Spleen (tissue), 11 donors: Measurements from ENCODE around the gene TOR1B. TPM values are rescaled to one million over a fixed set of nuclear protein-coding genes. Genes with fewer than 3 reads are reported as not detected.

ENCODE experiments used
- DNase-seq: peaks from one replicate; pipeline ENCODE4 v3.0.0-alpha.2; 2020
- H3K27ac ChIP-seq, 8 donors: fragments of 200-600 bp; sonication (generic) in 7 of 8; 1 replicate in 4 of 8; 2 replicates in 4 of 8; pipeline versions ENCODE4 v1.5.0 to v1.8.0; 2016 to 2021; ENCODE audit warnings: inconsistent platforms in 4 of 8, mild to moderate bottlenecking in 4 of 8, moderate library complexity in 1 of 8
- H3K27me3 ChIP-seq, 7 donors: fragments of 200-600 bp; sonication (generic) in 6 of 7; replicated peaks in 1 of 7; 1 replicate in 4 of 7; 2 replicates in 3 of 7; pipeline versions ENCODE4 v1.5.0 to v1.8.0; 2016 to 2021; ENCODE audit warnings: inconsistent platforms in 3 of 7, mild to moderate bottlenecking in 1 of 7
- H3K36me3 ChIP-seq, 6 donors: fragments of 200-600 bp; sonication (generic) in 5 of 6; 1 replicate in 4 of 6; 2 replicates in 2 of 6; pipeline versions ENCODE4 v1.5.0 to v1.8.0; 2016 to 2021; ENCODE audit warnings: inconsistent platforms in 2 of 6
- H3K4me1 ChIP-seq, 6 donors: fragments of 200-600 bp; sonication (generic) in 5 of 6; 1 replicate in 3 of 6; 2 replicates in 3 of 6; pipeline versions ENCODE4 v1.5.0 to v1.8.0; 2016 to 2021; ENCODE audit warnings: inconsistent platforms in 3 of 6
- H3K4me3 ChIP-seq, 8 donors: fragments of 200-600 bp; sonication (generic) in 7 of 8; 1 replicate in 4 of 8; 2 replicates in 4 of 8; pipeline versions ENCODE4 v1.5.0 to v1.8.0; 2016 to 2021; ENCODE audit warnings: inconsistent platforms in 4 of 8, mild to moderate bottlenecking in 4 of 8, moderate library complexity in 2 of 8
- H3K9me3 ChIP-seq, 8 donors: fragments of 200-600 bp; sonication (generic) in 7 of 8; 1 replicate in 4 of 8; 2 replicates in 4 of 8; pipeline versions ENCODE4 v1.5.0 to v1.8.0; 2016 to 2021; ENCODE audit warnings: inconsistent platforms in 4 of 8
- POLR2A ChIP-seq, 3 donors: fragments of 450-650 bp; IDR thresholded peaks; one replicate each; pipeline ENCODE4 v1.5.1; 2017; ENCODE audit warnings: antibody characterized with exemption in 3 of 3, mild to moderate bottlenecking in 1 of 3
- POLR2AphosphoS5 ChIP-seq, 3 donors: sonication (generic); formaldehyde crosslinking; IDR thresholded peaks; one replicate each; pipeline ENCODE4 v1.5.1; 2017; ENCODE audit warnings: antibody characterized with exemption in 3 of 3
- WGBS, 5 donors: extraction: QIAGEN DNeasy Blood & Tissue Kit in 3 of 5; methylation state at CpG; one replicate each; pipeline versions ENCODE4 v1.1.5 to v1.1.7; 2013 to 2018; 5-methylcytosine and 5-hydroxymethylcytosine counted together
- intact Hi-C: fragments of 100-400 bp; cut with DNase I; formaldehyde crosslinking; loops from one replicate; pipeline ENCODE4 v1.15.0; 2023; ENCODE audit warnings: low total_unique reads
- polyA plus RNA-seq, 3 donors: library from polyadenylated mRNA; stranded (reverse); fragments of 200-250 nt; gene quantifications; one replicate each; pipeline ENCODE4 v1.2.1, GENCODE V29; 2013
- total RNA-seq, 7 donors: library from RNA; depleted of rRNA in 3 of 7; stranded (reverse); fragments of >200 nt in 3 of 7; fragmentation: NEBNext Ultra II Directional in 4 of 7; extraction: Animal tissue kit (Norgen Biotek cat#: 25700) in 4 of 7; gene quantifications; one replicate each; pipeline versions ENCODE4 v1.1.0 to v1.2.1, GENCODE V29; 2016 to 2021
- TF ChIP-seq, protein P1 (sequence below), 11 experiments: fragments of 200-600 bp in 7 of 11; fragments of 450-650 bp in 4 of 11; sonication (generic) in 4 of 11; IDR thresholded peaks in 8 of 11; conservative IDR thresholded peaks in 3 of 11; 1 replicate in 7 of 11; 2 replicates in 4 of 11; pipeline versions ENCODE4 v1.4.0 to v1.8.0; 2016 to 2021; ENCODE audit warnings: antibody characterized with exemption in 11 of 11, inconsistent platforms in 4 of 11, mild to moderate bottlenecking in 1 of 11
- donor health status: healthy with polysubstance abuse.
- donor health status: DM: no; HTN: no; CAD: no; lungs with moderate emphysema.
- donor health status: DM: no; HTN: no; CAD: no.
- donor health status: Bipolar disorder and iron deficiency.
- donor health status: healthy.
- donor health status: DM: no; HTN: no; CAD: no.
- donor health status: DM: yes; HTN: yes; CAD: no.

The TOR1B gene
- total and polyA plus RNA-seq, 10 donors = 5.3 to 38.0 (median 17.5) TPM

DNA sequence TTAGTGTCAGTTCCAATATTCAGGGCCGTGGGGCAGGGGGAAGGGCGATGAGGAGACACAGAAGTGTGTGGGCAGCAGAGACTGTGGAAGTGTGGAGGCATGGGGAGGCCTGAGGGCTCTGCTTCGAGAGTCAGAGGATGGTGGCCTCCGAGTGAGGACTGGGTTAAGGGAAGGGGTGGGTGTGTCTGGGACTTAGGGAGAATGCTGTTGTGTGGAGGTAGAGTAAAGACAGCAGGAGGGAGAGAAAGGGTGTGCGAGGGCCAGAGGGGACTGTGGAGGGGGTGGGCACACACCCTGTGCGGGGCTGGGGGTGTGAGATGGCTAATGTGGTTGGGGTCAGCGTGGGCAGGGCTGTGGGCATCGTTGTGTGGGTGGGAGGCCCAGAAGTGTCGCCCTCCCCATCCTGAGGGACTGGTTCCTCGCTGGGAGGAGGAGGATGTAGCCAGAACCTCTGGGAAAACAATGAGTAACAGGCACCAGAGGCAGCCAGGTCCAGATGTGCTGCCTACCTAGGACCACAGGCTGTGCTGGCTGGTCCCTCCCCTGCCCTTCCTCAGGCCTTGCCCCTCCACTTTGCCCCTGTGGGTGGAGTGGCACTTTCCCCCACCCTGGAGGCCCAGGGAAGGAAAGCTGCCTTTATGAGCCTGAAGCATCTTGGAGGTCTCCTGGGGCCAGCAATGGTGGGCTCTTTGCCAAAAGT, 36.5 kb downstream of the TOR1B start:
- 67 to 77% (median 76%) methylated on average over 8 to 10 of the region's 10 CpGs for WGBS, 5 donors
- intact Hi-C loops = no loop called here
- H3K4me3 ChIP-seq = no peak overlapping the region
- TF ChIP-seq POLR2AphosphoS5 (IDR thresholded peaks at IDR 0.05) (no peak), POLR2A (IDR thresholded peaks at IDR 0.05) (no peak)
- TF ChIP-seq, protein P1, sequence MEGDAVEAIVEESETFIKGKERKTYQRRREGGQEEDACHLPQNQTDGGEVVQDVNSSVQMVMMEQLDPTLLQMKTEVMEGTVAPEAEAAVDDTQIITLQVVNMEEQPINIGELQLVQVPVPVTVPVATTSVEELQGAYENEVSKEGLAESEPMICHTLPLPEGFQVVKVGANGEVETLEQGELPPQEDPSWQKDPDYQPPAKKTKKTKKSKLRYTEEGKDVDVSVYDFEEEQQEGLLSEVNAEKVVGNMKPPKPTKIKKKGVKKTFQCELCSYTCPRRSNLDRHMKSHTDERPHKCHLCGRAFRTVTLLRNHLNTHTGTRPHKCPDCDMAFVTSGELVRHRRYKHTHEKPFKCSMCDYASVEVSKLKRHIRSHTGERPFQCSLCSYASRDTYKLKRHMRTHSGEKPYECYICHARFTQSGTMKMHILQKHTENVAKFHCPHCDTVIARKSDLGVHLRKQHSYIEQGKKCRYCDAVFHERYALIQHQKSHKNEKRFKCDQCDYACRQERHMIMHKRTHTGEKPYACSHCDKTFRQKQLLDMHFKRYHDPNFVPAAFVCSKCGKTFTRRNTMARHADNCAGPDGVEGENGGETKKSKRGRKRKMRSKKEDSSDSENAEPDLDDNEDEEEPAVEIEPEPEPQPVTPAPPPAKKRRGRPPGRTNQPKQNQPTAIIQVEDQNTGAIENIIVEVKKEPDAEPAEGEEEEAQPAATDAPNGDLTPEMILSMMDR (IDR thresholded peaks at IDR 0.05 in 8 of 11, conservative IDR thresholded peaks at IDR 0.05 in 3 of 11) = no peak
- no peak for DNase-seq
- H3K27ac ChIP-seq = peak overlapping the region in 4 of 8 donors; percentile 2 to 56 (median 16)
- no peaks in the 10 kb centered on the region for H3K27me3 ChIP-seq
- H3K9me3 ChIP-seq = no peaks in the 10 kb centered on the region
- H3K4me1 ChIP-seq = peaks cover 17 to 62% (median 45%) of the 10 kb centered on the region in 6 donors
- H3K36me3 ChIP-seq = peaks cover 0 to 36% (median 0%) of the 10 kb centered on the region in 6 donors

DNA sequence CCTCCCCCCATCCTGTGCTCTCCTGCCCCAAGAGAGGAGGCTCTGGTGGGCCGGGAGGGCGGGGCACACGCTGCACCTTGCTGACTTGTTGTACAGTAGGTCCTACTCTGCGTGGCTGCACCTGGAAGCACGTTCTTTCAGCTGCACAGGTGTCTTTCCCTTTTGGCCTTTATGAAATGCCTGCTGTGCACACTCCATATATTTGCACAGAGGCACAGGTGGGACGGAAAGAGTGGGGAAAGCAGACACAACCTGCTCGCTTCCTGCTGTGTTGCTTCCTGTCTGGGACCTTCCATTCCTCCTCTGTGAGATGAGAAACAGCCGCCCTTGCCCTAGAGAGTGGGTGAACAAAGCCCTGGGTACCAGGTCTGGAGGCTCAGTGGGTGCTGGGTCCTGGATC, 37.0 kb downstream of the TOR1B start:
- TF ChIP-seq POLR2AphosphoS5 (IDR thresholded peaks at IDR 0.05) = no peak
- TF ChIP-seq, protein P1 (IDR thresholded peaks at IDR 0.05 in 8 of 11, conservative IDR thresholded peaks at IDR 0.05 in 3 of 11) = no peak
- TF ChIP-seq POLR2A (IDR thresholded peaks at IDR 0.05) = no peak
- H3K27me3 ChIP-seq = no peaks in the 10 kb centered on the region
- H3K27ac ChIP-seq = peak overlapping the region in 4 of 8 donors; percentile 2 to 56 (median 16)
- peaks cover 0 to 36% (median 0%) of the 10 kb centered on the region in 6 donors for H3K36me3 ChIP-seq
- H3K4me1 ChIP-seq = peaks cover 17 to 63% (median 46%) of the 10 kb centered on the region in 6 donors
- intact Hi-C loops = no loop called here
- 58 to 81% (median 68%) methylated on average over 6 to 8 of the region's 8 CpGs for WGBS, 5 donors
- H3K9me3 ChIP-seq = no peaks in the 10 kb centered on the region
- no peak overlapping the region for H3K4me3 ChIP-seq
- DNase-seq = no peak

DNA sequence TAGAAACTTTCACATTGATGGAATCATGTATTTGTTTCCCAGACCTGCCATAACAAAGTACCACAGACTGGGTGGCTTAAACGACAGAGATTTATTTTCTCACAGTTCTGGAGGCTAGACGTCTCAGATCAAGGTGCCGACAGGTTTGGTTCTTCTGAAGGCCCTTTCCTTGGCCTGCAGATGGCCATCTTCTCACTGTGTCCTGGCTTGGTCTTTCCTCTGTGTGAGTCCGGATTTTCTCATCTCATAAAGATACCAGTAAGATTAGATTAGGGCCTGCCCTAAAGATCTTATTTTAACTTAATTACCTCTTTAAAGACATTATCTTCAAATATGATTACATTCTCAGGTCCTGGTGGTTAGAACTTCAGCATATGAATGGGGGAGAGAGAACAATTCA, 38.1 kb downstream of the TOR1B start:
- H3K27ac ChIP-seq = no peak overlapping the region
- no peak for TF ChIP-seq POLR2AphosphoS5 (IDR thresholded peaks at IDR 0.05)
- TF ChIP-seq POLR2A (IDR thresholded peaks at IDR 0.05) = no peak
- TF ChIP-seq, protein P1 (IDR thresholded peaks at IDR 0.05 in 8 of 11, conservative IDR thresholded peaks at IDR 0.05 in 3 of 11) = no peak
- intact Hi-C loops = no loop called here
- no peaks in the 10 kb centered on the region for H3K27me3 ChIP-seq
- WGBS, 5 donors = 83 to 89% (median 86%) methylated on average over 4 of the region's 4 CpGs
- no peak overlapping the region for H3K4me3 ChIP-seq
- peaks cover 15 to 67% (median 51%) of the 10 kb centered on the region in 6 donors for H3K4me1 ChIP-seq
- peaks cover 0 to 36% (median 0%) of the 10 kb centered on the region in 6 donors for H3K36me3 ChIP-seq
- no peaks in the 10 kb centered on the region for H3K9me3 ChIP-seq
- no peak for DNase-seq

DNA sequence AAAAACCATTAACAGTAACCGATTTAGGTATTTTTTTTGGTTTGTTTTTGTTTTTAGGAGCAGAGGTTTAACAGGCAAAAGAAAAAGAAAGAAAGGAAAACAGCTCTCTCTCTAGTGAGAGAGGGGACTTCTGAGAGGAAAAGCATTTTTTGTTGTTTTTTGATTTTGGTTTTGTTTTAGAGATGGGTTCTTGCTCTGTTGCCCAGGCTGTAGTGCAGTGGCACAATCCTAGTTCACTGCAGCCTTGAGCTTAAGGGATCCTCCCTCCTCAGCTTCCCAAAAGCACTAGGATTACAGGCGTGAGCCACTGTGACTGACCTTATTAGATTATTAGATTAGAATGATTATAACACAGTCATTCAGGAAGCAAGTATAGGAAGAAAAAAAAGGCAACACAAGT, 42.4 kb downstream of the TOR1B start:
- no peak for DNase-seq
- Histone ChIP-seq H3K9me3 (no peaks in the 10 kb centered on the region), H3K4me1 (peaks cover 0 to 50% (median 14%) of the 10 kb centered on the region in 6 donors), H3K36me3 (peaks cover 3 to 43% (median 7%) of the 10 kb centered on the region in 6 donors), H3K27me3 (no peaks in the 10 kb centered on the region), H3K4me3 (no peak overlapping the region), H3K27ac (peak overlapping the region in 4 of 8 donors; percentile 35 to 59 (median 46))
- 35 to 50% (median 39%) methylated on average over 2 of the region's 2 CpGs for WGBS, 5 donors
- intact Hi-C loops = no loop called here
- TF ChIP-seq, protein P1 (IDR thresholded peaks at IDR 0.05 in 8 of 11, conservative IDR thresholded peaks at IDR 0.05 in 3 of 11) = no peak
- no peak for TF ChIP-seq POLR2A (IDR thresholded peaks at IDR 0.05)
- no peak for TF ChIP-seq POLR2AphosphoS5 (IDR thresholded peaks at IDR 0.05)
